HG02870 (cell line): ENCODE results near the gene SHBG.
A peak's percentile ranks its signal among the peaks of the same experiment; 100 is the strongest.
"Not testable (repeated sequence)": the region's sequence is repeated elsewhere in the genome, so short reads cannot be mapped to it uniquely, and the experiment has no call there.

Experiments used
- ATAC-seq: cut with Tn5 transposase; IDR thresholded peaks from one replicate; pipeline ENCODE4 v1.9.1; 2021; ENCODE audit warnings: mild to moderate bottlenecking, moderate library complexity; ENCODE audit not compliant: unreplicated experiment

The SHBG gene

GRCh38 chr17:7629939-7630571 is at the start of gene SHBG:
TSS of gene SHBG (plus strand) at chr17:7630135. CDS start at chr17:7630173, 38 bp downstream.
- no peak for ATAC-seq

GRCh38 chr17:7580604-7581575 is 49.0 kb upstream of the SHBG start:
- ATAC-seq: no peak

GRCh38 chr17:7582396-7583252 is 47.3 kb upstream of the SHBG start:
- no peak for ATAC-seq

- ATAC-seq: peak; percentile 70
These were observed 46.5 kb upstream of the SHBG start, which contains the start of gene MPDU1 for GRCh38 chr17:7583253-7584109. TSS of gene MPDU1 (plus strand) at chr17:7583852. CDS start at chr17:7583863, 11 bp downstream.

GRCh38 chr17:7586673-7587419 is 43.1 kb upstream of the SHBG start:
- no peak for ATAC-seq

GRCh38 chr17:7587420-7588151 is 42.3 kb upstream of the SHBG start:
- no peak for ATAC-seq

GRCh38 chr17:7588553-7589203 is 41.3 kb upstream of the SHBG start:
- ATAC-seq: no peak

- ATAC-seq: no peak
These were observed 40.6 kb upstream of the SHBG start for GRCh38 chr17:7589204-7589868.

- ATAC-seq: no peak
These were observed 39.8 kb upstream of the SHBG start, which contains the start of gene SOX15 for GRCh38 chr17:7589891-7590691. TSS of gene SOX15 (minus strand) at chr17:7590094. CDS start at chr17:7589676, 418 bp downstream.

GRCh38 chr17:7590743-7591142 is 39.2 kb upstream of the SHBG start:
- no peak for ATAC-seq

- ATAC-seq: no peak
These were observed 38.3 kb upstream of the SHBG start for GRCh38 chr17:7591596-7591995.

- no peak for ATAC-seq
These were observed 37.4 kb upstream of the SHBG start for GRCh38 chr17:7592422-7593021.

- ATAC-seq: no peak
These were observed 36.6 kb upstream of the SHBG start for GRCh38 chr17:7593296-7593695.

GRCh38 chr17:7597561-7597960 is 32.4 kb upstream of the SHBG start:
- ATAC-seq: not testable (repeated sequence)

- no peak for ATAC-seq
These were observed 23.7 kb upstream of the SHBG start for GRCh38 chr17:7606280-7606679.

GRCh38 chr17:7610641-7611040 is 19.3 kb upstream of the SHBG start:
- no peak for ATAC-seq
